Activated naive CD8-positive, alpha-beta T cell treated with anti-CD3 and anti-CD28 coated beads for 36 hours (primary cell): ENCODE results near the gene PPP2R5D. TPM values are rescaled to one million over a fixed set of nuclear protein-coding genes. Genes with fewer than 3 reads are reported as not detected.

ENCODE experiments used
- DNase-seq: peaks from one replicate; pipeline ENCODE4 v3.0.0; 2021
- H3K27ac Mint-ChIP-seq: one replicate; pipeline ENCODE4 v1.8.0; 2022; ENCODE audit warnings: mild to moderate bottlenecking, moderate library complexity, mixed read lengths
- H3K27me3 Mint-ChIP-seq: one replicate; pipeline ENCODE4 v1.8.0; 2022; ENCODE audit warnings: mild to moderate bottlenecking, mixed read lengths
- H3K36me3 Mint-ChIP-seq: one replicate; pipeline ENCODE4 v1.8.0; 2021; ENCODE audit warnings: mild to moderate bottlenecking, mixed read lengths
- H3K4me1 Mint-ChIP-seq: one replicate; pipeline ENCODE4 v1.8.0; 2021; ENCODE audit warnings: mixed read lengths
- H3K4me3 Mint-ChIP-seq: one replicate; pipeline ENCODE4 v1.8.0; 2022; ENCODE audit warnings: mild to moderate bottlenecking, moderate library complexity, mixed read lengths
- H3K9me3 Mint-ChIP-seq: one replicate; pipeline ENCODE4 v1.8.0; 2022; ENCODE audit warnings: mixed read lengths
- total RNA-seq, 2 experiments: library from RNA; stranded (reverse); gene quantifications; one replicate each; pipeline ENCODE4 v1.2.3, GENCODE V29; 2021

The PPP2R5D gene
- total RNA-seq, 2 experiments from 2014 or later = 43.0 to 43.4 TPM

DNA sequence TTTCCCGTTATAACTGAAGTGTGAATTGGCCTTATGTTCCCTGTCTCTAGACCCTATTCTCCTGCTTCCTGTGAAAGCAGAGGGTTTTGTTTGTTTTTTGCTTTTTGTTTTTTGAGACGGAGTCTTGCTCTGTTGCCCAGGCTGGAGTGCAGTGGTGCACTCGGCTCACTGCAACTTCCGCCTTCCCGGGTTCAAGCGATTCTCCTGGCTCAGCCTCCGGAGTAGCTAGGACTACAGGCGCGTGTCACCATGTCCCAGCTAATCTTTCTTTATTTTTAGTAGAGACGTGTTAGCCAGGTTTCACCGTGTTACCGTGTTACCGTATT, 24.5 kb upstream of the PPP2R5D start:
- Mint-ChIP-seq H3K36me3 (peaks cover 9% of the 10 kb centered on the region), H3K27me3 (no peaks in the 10 kb centered on the region), H3K27ac (no peak overlapping the region), H3K4me1 (peaks cover 8% of the 10 kb centered on the region), H3K9me3 (no peaks in the 10 kb centered on the region), H3K4me3 (peak overlapping the region; percentile 68)
- no peak for DNase-seq

DNA sequence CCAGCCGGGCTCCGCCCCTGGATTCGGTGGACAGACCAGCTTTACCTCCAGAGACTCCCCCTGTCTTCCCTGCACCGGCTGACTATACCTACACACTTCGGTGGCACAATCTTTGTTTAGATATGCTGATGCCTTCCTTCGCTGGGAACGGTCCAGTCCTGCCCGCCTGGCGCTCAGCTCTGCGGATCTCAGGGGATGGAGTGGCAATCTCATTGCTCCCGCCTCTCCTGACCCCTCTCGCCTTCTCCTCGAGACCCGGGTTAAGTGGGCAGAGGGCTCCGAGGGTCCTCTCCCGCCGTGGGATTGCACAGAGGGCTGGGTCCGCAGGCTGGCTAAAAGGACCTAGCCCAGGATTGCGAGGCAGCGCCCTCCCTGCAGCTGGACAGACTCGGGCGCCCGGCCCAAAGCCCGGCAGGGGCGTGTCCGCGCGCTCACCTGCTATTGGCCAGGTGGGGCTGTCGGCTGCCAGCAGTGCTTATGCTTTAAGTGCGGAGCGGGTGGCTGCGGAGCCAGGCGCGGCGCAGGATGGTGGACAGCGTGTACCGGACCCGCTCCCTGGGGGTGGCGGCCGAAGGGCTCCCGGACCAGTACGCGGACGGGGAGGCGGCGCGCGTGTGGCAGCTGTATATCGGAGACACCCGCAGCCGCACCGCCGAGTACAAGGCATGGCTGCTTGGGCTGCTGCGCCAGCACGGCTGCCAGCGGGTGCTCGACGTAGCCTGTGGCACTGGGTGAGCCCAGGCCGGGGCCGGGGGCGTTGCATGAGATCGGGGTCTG, 23.9 kb upstream of the PPP2R5D start, which contains the start of gene GNMT:
Gene GNMT, plus strand, starts transcription at position 512 of the 777 bp plus-strand sequence. Its CDS starts 14 bp downstream, at position 526.
- Mint-ChIP-seq H3K9me3 (no peaks in the 10 kb centered on the region), H3K4me1 (peaks cover 8% of the 10 kb centered on the region), H3K4me3 (peak within 1 kb of the TSS; percentile 68), H3K27ac (no peak within 1 kb of the TSS), H3K36me3 (peaks cover 9% of the 10 kb centered on the region), H3K27me3 (no peaks in the 10 kb centered on the region)
- DNase-seq = peak; percentile 48

DNA sequence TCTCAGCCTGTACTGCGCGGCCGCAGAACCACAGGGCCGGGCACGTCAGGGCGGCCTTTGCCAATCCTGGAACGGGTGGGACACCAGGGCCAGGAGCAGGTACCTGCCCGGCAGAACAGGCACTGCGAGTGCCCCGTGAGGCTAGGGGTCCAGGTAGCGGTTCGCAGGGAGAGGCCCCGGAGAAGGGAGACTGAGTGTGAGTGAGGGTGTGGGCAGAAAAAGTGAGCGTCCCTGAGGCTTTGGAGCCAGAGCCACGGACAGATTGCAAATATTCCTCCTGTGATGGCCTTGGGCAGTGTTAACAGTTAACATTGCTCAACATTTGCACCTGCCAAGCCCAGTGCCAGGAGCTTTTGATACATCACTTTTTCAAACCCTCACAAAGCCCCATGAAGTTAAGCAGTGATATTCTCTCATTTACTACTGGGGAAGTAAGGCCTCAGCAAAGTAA, 23.3 kb upstream of the PPP2R5D start:
- DNase-seq = no peak
- Mint-ChIP-seq H3K27me3 (no peaks in the 10 kb centered on the region), H3K36me3 (peaks cover 9% of the 10 kb centered on the region), H3K4me3 (no peak overlapping the region), H3K9me3 (no peaks in the 10 kb centered on the region), H3K27ac (no peak overlapping the region), H3K4me1 (peaks cover 8% of the 10 kb centered on the region)

DNA sequence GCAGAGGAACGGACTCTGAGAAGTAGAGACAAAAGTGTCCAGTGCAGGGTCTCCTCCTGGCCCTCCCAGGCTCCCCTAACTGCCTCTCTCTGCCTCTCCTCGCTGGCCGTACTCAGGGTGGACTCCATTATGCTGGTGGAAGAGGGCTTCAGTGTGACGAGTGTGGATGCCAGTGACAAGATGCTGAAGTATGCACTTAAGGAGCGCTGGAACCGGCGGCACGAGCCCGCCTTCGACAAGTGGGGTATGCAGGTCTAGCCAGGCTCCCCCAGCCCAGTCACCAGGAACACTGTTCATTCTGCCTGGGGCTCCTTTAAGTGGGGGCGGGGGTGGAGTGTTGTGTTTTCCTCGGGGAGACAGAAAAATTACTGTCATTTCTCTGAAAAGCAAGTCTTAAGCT, 22.3 kb upstream of the PPP2R5D start:
- Mint-ChIP-seq H3K27ac (no peak overlapping the region), H3K27me3 (no peaks in the 10 kb centered on the region), H3K9me3 (no peaks in the 10 kb centered on the region), H3K4me1 (peaks cover 8% of the 10 kb centered on the region), H3K36me3 (peaks cover 11% of the 10 kb centered on the region), H3K4me3 (no peak overlapping the region)
- no peak for DNase-seq

DNA sequence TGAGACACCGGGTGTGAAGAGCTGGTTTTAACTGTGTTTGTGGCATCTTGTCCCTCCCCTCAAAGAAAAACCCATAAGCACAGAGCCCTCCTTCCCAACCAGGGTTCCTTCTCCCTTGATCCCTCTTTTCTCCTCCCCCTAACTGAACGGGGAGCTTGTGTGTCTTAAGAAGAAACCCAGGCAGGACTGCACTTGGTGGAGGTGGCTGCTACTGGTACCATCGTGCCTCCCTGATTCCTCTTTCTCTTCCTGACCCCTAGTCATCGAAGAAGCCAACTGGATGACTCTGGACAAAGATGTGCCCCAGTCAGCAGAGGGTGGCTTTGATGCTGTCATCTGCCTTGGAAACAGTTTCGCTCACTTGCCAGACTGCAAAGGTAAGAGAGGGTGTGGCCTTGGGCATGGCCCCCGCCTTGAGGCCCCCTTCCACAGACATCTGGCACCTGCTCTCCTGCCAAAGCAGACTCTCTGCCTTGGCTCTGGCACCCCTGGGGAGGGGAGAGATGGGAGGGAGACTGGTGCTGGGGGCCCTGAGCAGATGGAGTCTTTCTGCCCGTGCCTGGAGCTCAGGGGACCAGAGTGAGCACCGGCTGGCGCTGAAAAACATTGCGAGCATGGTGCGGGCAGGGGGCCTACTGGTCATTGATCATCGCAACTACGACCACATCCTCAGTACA, 21.7 kb upstream of the PPP2R5D start:
- DNase-seq = no peak
- no peaks in the 10 kb centered on the region for H3K9me3 Mint-ChIP-seq
- peaks cover 8% of the 10 kb centered on the region for H3K4me1 Mint-ChIP-seq
- H3K36me3 Mint-ChIP-seq = peaks cover 11% of the 10 kb centered on the region
- H3K27ac Mint-ChIP-seq = no peak overlapping the region
- H3K27me3 Mint-ChIP-seq = no peaks in the 10 kb centered on the region
- H3K4me3 Mint-ChIP-seq = no peak overlapping the region

DNA sequence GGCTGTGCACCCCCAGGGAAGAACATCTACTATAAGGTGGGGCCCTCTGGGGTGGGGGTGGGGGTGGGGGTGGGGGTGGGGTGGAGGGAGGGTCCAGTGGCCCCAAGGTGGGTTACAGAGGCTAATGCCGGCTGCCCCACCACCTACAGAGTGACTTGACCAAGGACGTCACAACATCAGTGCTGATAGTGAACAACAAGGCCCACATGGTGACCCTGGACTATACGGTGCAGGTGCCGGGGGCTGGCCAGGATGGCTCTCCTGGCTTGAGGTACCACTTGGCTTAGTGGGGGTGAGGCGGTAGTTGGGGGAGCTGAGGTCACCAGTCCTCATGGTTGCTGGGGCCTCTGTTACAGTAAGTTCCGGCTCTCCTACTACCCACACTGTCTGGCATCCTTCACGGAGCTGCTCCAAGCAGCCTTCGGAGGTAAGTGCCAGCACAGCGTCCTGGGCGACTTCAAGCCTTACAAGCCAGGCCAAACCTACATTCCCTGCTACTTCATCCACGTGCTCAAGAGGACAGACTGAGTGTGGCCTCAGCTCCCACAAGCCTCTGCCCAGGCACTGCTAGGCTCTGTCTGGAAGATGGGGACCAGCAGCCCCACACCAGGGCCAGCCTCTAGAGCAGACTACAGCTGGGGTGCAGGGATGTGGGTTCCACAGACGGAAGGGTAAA, 21.1 kb upstream of the PPP2R5D start:
- no peaks in the 10 kb centered on the region for H3K27me3 Mint-ChIP-seq
- peaks cover 11% of the 10 kb centered on the region for H3K36me3 Mint-ChIP-seq
- H3K27ac Mint-ChIP-seq = no peak overlapping the region

DNA sequence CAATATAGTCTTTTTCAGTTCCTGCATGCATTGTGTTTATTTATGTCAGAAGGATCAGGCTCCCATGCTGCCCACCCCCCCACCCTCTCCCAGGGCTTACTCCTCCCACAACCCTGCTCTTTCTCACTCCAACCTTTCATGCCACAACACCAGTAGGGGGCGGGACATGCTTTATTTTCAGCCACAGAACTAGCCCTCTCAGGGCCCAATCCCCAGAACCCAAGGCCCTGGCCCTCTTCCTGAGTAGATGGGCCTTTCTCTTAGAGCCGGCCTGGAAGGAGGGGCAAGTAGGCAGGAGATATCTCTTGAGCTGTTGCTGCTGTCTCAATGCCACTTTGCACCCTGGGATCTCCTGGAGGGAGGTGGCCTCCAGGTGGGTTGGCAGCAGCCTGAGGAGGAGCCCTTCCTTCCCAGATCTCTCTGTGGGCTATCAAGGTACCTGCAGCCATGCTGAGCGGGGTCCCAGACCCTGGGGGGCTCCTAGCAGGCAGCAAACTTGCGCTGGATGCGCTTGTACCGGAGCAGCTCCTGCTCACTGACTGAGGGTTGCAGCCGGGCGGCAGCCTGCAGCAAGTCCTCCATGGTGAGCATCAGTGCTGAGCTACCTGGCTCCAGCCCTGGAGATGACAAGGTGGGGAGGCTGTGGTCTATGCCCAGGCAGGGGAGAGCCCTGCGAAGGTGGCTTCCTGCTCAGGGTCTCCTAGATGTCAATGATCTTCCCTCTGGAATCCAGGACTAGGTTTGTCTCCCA, 20.3 kb upstream of the PPP2R5D start:
- no peaks in the 10 kb centered on the region for H3K9me3 Mint-ChIP-seq
- H3K27ac Mint-ChIP-seq = no peak overlapping the region
- DNase-seq = peak; percentile 29
- peaks cover 8% of the 10 kb centered on the region for H3K4me1 Mint-ChIP-seq
- peaks cover 11% of the 10 kb centered on the region for H3K36me3 Mint-ChIP-seq
- H3K27me3 Mint-ChIP-seq = no peaks in the 10 kb centered on the region
- H3K4me3 Mint-ChIP-seq = no peak overlapping the region

More for the DNA sequence above, 21.1 kb upstream of the PPP2R5D start:
- no peak for DNase-seq
- peaks cover 8% of the 10 kb centered on the region for H3K4me1 Mint-ChIP-seq
- no peaks in the 10 kb centered on the region for H3K9me3 Mint-ChIP-seq
- H3K4me3 Mint-ChIP-seq = no peak overlapping the region

DNA sequence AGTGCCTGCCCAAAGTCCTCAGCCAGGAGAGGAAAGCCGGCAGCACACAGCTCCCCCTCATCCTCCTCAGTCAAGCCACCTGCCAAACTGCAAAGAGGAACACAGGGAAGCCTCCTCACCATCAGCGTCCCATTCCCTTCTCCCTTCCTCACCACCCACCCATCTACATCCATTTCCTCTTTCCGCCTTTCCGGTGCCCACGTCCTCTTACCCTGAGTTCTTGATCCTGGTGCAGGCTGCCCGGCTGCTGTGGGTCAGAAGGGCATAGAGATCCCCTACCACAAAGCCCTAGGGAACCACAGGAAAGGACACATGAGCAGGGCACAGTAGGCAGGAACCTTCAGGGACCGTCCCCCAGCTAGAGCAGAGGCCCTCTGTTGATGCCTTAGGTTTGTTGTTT, 17.8 kb upstream of the PPP2R5D start:
- no peaks in the 10 kb centered on the region for H3K27me3 Mint-ChIP-seq
- H3K9me3 Mint-ChIP-seq = no peaks in the 10 kb centered on the region
- DNase-seq = no peak
- H3K4me1 Mint-ChIP-seq = peaks cover 15% of the 10 kb centered on the region
- H3K27ac Mint-ChIP-seq = no peak overlapping the region
- peaks cover 12% of the 10 kb centered on the region for H3K36me3 Mint-ChIP-seq
- H3K4me3 Mint-ChIP-seq = no peak overlapping the region

DNA sequence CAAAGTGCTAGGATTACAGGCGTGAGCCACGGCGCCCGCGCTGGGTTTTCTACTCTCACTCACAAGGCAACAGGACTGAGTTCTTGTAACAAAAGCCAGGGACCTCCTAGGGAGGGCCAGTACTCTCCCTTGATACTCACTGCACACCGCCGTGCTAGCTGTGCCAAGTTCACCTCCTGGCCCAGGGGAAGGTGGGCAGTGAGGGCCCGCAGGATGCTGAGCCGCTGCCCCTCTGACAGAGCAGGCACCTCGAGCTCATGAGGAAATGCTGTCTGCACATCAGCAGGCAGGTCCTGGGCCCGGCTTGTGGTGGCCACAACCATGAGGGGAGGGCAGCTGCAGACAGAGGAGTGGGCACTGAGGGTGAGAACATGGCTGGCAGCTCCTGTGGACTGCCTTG, 17.1 kb upstream of the PPP2R5D start:
- Mint-ChIP-seq H3K36me3 (peaks cover 6% of the 10 kb centered on the region), H3K27ac (no peak overlapping the region), H3K27me3 (no peaks in the 10 kb centered on the region), H3K4me1 (peaks cover 17% of the 10 kb centered on the region), H3K9me3 (no peaks in the 10 kb centered on the region), H3K4me3 (no peak overlapping the region)
- DNase-seq = no peak

DNA sequence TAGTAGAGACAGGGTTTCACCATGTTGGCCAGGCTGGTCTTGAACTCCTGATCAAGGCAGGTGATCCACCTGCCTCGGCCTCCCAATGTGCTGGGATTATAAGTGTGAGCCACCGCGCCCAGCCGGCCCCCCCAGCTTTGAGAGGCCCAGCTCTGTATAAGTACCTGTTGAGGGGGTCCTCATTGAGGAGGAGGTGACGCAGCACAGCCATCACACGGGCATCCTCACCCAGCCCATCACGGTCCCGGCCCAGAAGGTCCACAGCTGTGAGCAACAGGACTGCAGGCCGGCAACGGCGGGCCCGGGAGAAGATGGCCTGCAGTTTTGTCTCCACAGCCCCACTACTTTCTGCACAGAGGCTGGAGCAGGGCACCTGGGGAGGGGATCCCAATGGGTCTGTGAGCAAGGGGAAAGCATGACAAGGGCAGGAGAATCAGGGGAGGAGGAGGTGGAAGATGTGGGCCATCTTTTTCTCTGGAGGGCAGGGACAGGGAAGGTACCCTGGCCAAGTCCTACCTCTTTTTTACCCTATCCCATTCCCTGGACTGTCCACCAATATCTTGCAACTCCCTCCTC, 16.2 kb upstream of the PPP2R5D start:
- no peak overlapping the region for H3K4me3 Mint-ChIP-seq
- H3K9me3 Mint-ChIP-seq = no peaks in the 10 kb centered on the region
- peaks cover 8% of the 10 kb centered on the region for H3K36me3 Mint-ChIP-seq
- no peak overlapping the region for H3K27ac Mint-ChIP-seq
- H3K27me3 Mint-ChIP-seq = no peaks in the 10 kb centered on the region
- no peak for DNase-seq
- H3K4me1 Mint-ChIP-seq = peaks cover 17% of the 10 kb centered on the region

DNA sequence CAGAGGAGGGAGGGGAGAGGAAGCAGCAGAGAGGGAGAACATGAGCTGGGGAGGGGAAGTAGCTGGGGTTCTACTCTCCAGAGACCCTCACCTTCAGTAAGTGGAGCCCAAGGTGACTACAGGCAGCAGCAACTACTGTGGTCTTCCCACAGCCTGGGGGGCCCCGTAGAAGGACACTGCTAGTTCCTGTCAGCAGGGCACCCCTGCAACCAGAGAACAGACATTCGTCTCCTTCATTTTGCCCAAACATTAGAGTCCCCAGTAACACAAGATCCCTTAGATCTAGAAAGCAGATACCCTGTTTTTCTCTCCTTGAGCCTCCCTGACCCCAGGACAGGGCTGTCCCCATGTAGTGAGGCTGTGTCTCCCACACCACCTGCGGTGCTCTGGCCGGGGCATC, 15.6 kb upstream of the PPP2R5D start:
- Mint-ChIP-seq H3K4me1 (peaks cover 17% of the 10 kb centered on the region), H3K9me3 (no peaks in the 10 kb centered on the region), H3K27me3 (no peaks in the 10 kb centered on the region), H3K4me3 (no peak overlapping the region), H3K27ac (no peak overlapping the region), H3K36me3 (peaks cover 13% of the 10 kb centered on the region)
- DNase-seq = no peak

DNA sequence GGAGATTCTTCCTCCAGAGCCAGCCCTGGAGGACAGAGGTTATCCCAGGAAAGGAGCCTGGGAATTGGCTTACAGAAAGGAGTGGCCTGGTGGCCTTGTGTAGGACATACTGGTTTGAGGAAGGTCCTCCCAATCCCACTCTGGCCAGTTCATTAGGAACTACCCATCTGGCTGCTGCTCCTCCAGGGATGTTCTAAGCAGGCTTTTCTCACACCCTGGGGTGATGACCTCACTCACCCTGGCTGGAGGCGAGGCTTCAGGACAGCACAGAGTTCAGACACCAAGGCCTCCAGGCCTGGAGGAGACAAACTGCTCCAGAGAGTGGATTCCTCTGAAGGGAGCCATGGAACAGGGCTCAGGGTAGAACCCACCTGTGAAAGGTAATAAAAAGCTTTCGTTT, 14.9 kb upstream of the PPP2R5D start:
- Mint-ChIP-seq H3K4me3 (no peak overlapping the region), H3K27ac (no peak overlapping the region), H3K27me3 (no peaks in the 10 kb centered on the region), H3K9me3 (no peaks in the 10 kb centered on the region), H3K4me1 (peaks cover 20% of the 10 kb centered on the region), H3K36me3 (peaks cover 15% of the 10 kb centered on the region)
- no peak for DNase-seq

DNA sequence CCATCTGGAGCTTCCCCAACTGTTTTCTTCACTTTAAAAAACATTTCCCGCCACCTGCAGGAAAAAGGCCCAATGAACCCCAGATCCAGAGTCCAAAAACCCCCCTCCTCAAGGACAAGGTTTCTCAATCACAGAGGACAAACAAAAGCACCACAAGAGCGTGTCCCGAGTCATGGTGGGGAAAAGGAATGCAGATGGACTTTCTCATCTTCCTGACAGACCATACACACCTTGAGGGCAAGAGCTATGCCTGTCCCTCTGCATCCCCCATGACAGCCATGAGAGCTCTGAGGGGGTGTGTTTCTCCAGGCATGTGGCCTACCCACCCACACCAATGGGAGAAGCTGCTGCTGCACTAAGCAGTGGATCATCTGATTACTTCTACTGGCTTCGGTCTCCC, 14.4 kb upstream of the PPP2R5D start:
- no peak overlapping the region for H3K4me3 Mint-ChIP-seq
- H3K27ac Mint-ChIP-seq = no peak overlapping the region
- peaks cover 16% of the 10 kb centered on the region for H3K36me3 Mint-ChIP-seq
- no peak for DNase-seq
- H3K27me3 Mint-ChIP-seq = no peaks in the 10 kb centered on the region
- peaks cover 24% of the 10 kb centered on the region for H3K4me1 Mint-ChIP-seq
- H3K9me3 Mint-ChIP-seq = no peaks in the 10 kb centered on the region

DNA sequence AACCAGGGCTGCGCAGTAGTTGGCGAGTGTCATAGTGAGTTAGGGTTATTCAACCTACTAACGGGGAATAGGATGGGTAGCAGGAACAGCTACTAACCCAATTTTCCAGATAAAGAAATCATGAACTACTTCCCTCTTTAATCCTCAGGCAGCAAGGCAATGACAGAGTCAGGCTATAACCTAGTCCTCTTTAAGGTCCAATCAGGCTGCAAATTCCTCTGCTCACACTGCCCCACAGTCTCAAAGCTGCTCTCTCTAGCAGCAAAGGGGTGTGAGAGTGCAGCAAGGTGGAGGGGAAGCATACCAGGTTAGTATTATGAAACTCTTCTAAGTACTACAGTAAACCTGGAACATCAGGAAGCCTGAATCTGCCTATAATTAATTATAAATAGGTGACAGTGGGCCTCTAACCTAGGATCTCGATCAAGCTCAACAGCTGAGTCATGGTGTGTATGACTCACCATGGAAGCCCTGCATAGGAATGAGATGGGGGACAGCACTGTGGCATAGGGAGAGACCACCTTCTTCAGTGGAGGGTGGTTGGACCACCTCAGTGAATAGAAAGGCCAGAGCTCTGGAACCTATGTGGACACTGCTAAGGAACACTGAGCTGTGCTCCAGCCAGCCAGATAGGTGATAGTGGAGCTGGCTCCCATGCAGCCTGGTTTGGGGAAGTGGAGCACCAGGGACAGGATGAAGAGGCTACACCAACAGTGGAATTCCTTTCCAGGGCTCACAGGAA, 13.3 kb upstream of the PPP2R5D start:
- peak; percentile 26 for DNase-seq
- H3K9me3 Mint-ChIP-seq = no peaks in the 10 kb centered on the region
- no peak overlapping the region for H3K4me3 Mint-ChIP-seq
- peaks cover 25% of the 10 kb centered on the region for H3K36me3 Mint-ChIP-seq
- peaks cover 33% of the 10 kb centered on the region for H3K4me1 Mint-ChIP-seq
- H3K27me3 Mint-ChIP-seq = no peaks in the 10 kb centered on the region
- H3K27ac Mint-ChIP-seq = peak overlapping the region; percentile 65
